Cardiac muscle cell (in vitro differentiated cells and primary cell): ENCODE results near the gene PSMC3IP. TPM values are rescaled to one million over a fixed set of nuclear protein-coding genes. Genes with fewer than 3 reads are reported as not detected.
"Not testable (repeated sequence)": the region's sequence is repeated elsewhere in the genome, so short reads cannot be mapped to it uniquely, and the experiment has no call there.

Experiments used
- DNase-seq, 2 donors: peaks; one replicate each; pipeline versions ENCODE4 v3.0.0 to v3.0.0-alpha.2; 2010 to 2017; ENCODE audit warnings: low read depth in 1 of 2, low spot score in 1 of 2
- H3K27ac ChIP-seq: fragments of 200-600 bp; sonication (generic); 2 replicates; pipeline ENCODE4 v1.5.1; 2016
- H3K27me3 ChIP-seq: fragments of 200-600 bp; sonication (generic); 2 replicates; pipeline ENCODE4 v1.6.0; 2016; ENCODE audit warnings: control low read depth
- H3K36me3 ChIP-seq: fragments of 200-600 bp; sonication (generic); 2 replicates; pipeline ENCODE4 v1.5.1; 2016; ENCODE audit warnings: control low read depth
- H3K4me1 ChIP-seq: fragments of 200-600 bp; sonication (generic); 2 replicates; pipeline ENCODE4 v1.8.1; 2017; ENCODE audit warnings: low read depth, mild to moderate bottlenecking, mixed run types
- H3K4me3 ChIP-seq: fragments of 200-600 bp; sonication (generic); 2 replicates; pipeline ENCODE4 v1.5.1; 2016; ENCODE audit warnings: mild to moderate bottlenecking
- H3K9me3 ChIP-seq: fragments of 200-600 bp; sonication (generic); 2 replicates; pipeline ENCODE4 v1.5.1; 2017; ENCODE audit warnings: low read depth, mild to moderate bottlenecking, control low read depth
- polyA plus RNA-seq: library from polyadenylated mRNA; unstranded; fragments of >200 nt; fragmentation: Nextera tagmentation; extraction: Ambion mirVana; gene quantifications from 2 replicates; pipeline ENCODE4 v1.2.1, GENCODE V29; 2016
- total RNA-seq: library from RNA; depleted of rRNA; stranded (reverse); fragments of >200 nt; gene quantifications from 2 replicates; pipeline ENCODE4 v1.2.3, GENCODE V29; 2016
- TF ChIP-seq, protein P1 (sequence below): IDR thresholded peaks from 2 replicates; pipeline ENCODE4 v1.5.1; 2012; ENCODE audit warnings: low read depth, mild to moderate bottlenecking, low read length

PSMC3IP gene
- total and polyA plus RNA-seq, 2 experiments from 2014 or later = 6.2 to 14.0 TPM

DNA sequence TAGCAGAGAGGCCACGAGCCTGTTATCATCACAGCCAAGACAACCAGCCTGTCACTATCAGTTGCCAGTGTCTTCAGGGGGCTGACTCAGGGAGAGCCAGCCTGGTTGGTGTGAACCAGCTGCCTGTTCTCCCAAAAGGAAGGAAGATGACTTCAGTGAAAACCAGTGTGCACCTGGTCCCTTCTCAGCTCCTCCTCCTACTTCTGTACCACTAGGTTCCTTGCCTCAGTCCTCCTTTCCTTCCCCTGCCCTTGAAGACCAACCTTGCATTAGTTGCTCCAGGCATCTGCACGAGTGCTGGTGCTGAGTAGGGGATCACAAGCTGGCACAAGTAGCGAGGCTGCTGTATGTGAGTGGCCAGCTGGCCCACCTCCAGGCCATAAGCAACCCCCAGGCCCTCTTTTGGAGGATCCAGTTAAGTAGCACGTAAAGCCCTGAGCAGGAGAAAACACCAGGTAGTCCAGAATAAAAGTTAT, 40.5 kb upstream of the PSMC3IP start:
- peaks cover 15% of the 10 kb centered on the region for H3K4me1 ChIP-seq
- peak overlapping the region; percentile 88 for H3K27ac ChIP-seq
- H3K4me3 ChIP-seq = no peak overlapping the region
- H3K9me3 ChIP-seq = no peaks in the 10 kb centered on the region
- DNase-seq = no peak
- peaks cover 15% of the 10 kb centered on the region for H3K36me3 ChIP-seq
- TF ChIP-seq, protein P1, sequence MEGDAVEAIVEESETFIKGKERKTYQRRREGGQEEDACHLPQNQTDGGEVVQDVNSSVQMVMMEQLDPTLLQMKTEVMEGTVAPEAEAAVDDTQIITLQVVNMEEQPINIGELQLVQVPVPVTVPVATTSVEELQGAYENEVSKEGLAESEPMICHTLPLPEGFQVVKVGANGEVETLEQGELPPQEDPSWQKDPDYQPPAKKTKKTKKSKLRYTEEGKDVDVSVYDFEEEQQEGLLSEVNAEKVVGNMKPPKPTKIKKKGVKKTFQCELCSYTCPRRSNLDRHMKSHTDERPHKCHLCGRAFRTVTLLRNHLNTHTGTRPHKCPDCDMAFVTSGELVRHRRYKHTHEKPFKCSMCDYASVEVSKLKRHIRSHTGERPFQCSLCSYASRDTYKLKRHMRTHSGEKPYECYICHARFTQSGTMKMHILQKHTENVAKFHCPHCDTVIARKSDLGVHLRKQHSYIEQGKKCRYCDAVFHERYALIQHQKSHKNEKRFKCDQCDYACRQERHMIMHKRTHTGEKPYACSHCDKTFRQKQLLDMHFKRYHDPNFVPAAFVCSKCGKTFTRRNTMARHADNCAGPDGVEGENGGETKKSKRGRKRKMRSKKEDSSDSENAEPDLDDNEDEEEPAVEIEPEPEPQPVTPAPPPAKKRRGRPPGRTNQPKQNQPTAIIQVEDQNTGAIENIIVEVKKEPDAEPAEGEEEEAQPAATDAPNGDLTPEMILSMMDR = no peak
- H3K27me3 ChIP-seq = no peaks in the 10 kb centered on the region

DNA sequence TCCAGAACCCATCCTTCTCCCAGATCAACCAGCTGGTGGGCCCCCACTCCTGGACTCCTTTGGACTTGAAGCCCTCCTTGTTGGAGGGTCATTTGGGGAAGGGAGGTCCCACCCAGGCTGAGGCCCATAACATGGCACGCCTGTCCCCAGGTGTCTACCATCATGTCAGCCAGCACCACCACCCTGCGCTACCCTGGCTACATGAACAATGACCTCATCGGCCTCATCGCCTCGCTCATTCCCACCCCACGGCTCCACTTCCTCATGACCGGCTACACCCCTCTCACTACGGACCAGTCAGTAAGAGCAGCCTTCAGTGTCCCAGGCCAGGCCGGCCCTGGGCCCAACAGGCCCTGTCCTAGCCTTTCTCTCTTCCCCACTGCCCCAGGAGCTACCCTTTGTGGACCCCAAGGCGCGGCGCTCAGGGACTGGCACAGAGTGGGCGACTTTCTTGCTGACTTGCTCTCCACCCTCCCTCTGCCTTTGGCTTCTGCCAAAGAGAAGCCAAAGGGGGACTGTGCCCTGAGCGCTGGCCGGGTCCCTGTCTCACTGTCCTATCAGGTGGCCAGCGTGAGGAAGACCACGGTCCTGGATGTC, 36.3 kb upstream of the PSMC3IP start:
- TF ChIP-seq, protein P1 = no peak
- H3K27me3 ChIP-seq = no peaks in the 10 kb centered on the region
- H3K27ac ChIP-seq = no peak overlapping the region
- no peaks in the 10 kb centered on the region for H3K9me3 ChIP-seq
- no peak for DNase-seq
- peaks cover 28% of the 10 kb centered on the region for H3K36me3 ChIP-seq
- H3K4me1 ChIP-seq = peaks cover 15% of the 10 kb centered on the region
- H3K4me3 ChIP-seq = no peak overlapping the region

DNA sequence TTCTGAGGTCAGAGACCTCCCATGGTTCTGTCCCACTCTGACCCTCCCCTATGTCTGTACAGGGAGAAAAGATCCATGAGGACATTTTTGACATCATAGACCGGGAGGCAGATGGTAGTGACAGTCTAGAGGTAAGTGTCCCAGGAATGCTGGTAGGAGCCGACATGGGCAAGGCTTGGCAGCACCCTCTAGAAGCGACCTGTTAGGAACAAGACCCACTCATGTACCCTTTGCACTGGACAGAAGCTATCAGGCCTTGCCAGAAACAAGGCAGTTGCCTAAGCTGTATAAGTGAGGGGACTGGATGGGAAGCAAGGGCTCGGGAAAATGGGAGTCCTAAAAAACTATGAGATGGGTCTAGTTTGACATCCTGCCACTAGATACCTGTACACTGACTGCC, 34.5 kb upstream of the PSMC3IP start:
- peaks cover 28% of the 10 kb centered on the region for H3K36me3 ChIP-seq
- TF ChIP-seq, protein P1 = no peak
- no peak overlapping the region for H3K27ac ChIP-seq
- no peak for DNase-seq
- H3K4me1 ChIP-seq = peaks cover 17% of the 10 kb centered on the region
- H3K9me3 ChIP-seq = no peaks in the 10 kb centered on the region
- H3K27me3 ChIP-seq = no peaks in the 10 kb centered on the region
- H3K4me3 ChIP-seq = no peak overlapping the region

DNA sequence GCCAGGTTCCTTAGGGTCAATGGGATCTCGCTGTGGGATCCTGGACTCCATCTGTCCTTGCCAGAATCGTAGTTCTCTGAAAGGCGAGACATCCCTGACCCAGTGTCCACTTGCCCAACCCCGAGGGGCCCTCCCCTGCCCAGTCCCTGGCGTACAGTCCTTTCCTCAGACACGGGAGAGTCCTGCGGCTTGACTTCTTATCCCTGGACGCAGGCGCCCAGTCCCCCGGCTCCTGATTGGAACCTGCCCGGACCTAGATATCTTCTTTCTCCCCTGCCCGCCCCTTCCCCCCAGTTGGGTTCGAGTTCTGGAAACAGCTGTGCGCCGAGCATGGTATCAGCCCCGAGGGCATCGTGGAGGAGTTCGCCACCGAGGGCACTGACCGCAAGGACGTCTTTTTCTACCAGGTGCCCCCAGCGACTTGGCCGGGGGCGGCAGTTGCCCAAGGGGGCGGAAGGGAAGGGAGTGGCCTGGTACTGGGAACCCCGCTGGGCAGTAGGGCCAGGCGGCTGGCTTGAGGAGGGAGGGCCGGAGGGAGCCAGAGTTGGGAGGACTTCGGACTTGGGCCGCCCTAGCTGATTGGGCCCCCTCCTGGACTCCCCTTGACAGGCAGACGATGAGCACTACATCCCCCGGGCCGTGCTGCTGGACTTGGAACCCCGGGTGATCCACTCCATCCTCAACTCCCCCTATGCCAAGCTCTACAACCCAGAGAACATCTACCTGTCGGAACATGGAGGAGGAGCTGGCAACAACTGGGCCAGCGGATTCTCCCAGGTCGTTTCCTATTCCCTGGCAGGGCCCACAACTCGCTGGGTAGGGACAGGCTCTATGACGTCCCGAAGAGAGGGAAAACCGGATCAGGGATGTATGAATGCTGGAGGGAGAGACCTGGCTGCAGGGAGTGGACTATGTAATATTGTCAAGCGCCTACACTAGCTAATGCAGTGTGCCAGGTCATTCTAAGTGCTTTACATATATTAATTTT, 32.6 kb upstream of the PSMC3IP start:
- peaks cover 17% of the 10 kb centered on the region for H3K4me1 ChIP-seq
- H3K27ac ChIP-seq = peak overlapping the region; percentile 65
- H3K9me3 ChIP-seq, H3K27me3 ChIP-seq: not testable (repeated sequence)
- H3K36me3 ChIP-seq = peaks cover 24% of the 10 kb centered on the region
- DNase-seq = peak in 1 of 2 donors; percentile 68
- peak overlapping the region; percentile 97 for H3K4me3 ChIP-seq

DNA sequence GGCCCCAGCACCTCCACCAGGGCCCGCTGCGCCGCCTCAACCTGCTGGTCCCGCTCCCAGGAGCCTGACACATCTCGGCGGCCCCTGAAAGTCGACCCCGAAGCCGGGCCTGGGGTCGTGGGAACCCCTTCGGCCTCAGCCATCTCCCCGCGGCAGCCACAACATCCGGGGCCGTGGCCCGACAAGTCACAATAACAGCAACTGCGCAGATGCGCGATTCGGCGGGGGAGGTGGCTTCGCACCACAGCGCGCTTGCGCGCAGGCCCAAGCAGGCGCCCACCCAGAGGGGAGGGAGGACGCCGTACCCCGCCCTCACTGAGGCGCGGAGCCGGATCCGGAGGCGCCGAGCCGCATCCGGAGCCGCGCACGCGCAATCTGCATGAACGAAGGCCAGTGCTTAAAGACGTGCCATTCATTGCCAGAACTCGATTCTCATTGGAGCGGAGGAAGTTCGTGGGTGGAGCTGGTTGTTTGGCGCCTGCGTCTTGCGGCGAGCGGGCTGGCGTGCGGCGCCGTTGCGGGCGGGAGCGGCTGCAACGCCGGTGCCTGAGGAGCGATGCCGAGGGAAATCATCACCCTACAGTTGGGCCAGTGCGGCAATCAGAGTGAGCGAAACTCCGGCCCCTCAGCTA, 31.8 kb upstream of the PSMC3IP start, which contains the start of the genes RETREG3 and TUBG1:
Gene RETREG3 (minus strand): TSS at position 193 of the 632 bp plus-strand sequence. CDS start 50 bp downstream, at position 143.
Gene TUBG1 (plus strand): TSS at position 502 of the 632 bp plus-strand sequence. CDS start 55 bp downstream, at position 557.
- Histone ChIP-seq H3K4me1 (peaks cover 17% of the 10 kb centered on the region), H3K36me3 (peaks cover 18% of the 10 kb centered on the region), H3K27me3 (no peaks in the 10 kb centered on the region), H3K27ac (peak within 1 kb of the TSS; percentile 98), H3K9me3 (no peaks in the 10 kb centered on the region), H3K4me3 (peak within 1 kb of the TSS; percentile 97)
- DNase-seq = peak; percentile 99 to 100
- TF ChIP-seq, protein P1 = peak; percentile 15
